GM10266 (cell line): ENCODE data around the gene MCOLN3.

Experiments
- DNase-seq: peaks from one replicate; pipeline ENCODE4 v3.0.0; 2012; ENCODE audit errors: extremely low spot score
- TF ChIP-seq, protein P1 (sequence below): IDR thresholded peaks from 2 replicates; pipeline ENCODE4 v1.5.1; 2012; ENCODE audit warnings: mild to moderate bottlenecking, low read depth; ENCODE audit not compliant: control insufficient read depth, insufficient read depth; ENCODE audit errors: missing control alignments

Gene MCOLN3

DNA sequence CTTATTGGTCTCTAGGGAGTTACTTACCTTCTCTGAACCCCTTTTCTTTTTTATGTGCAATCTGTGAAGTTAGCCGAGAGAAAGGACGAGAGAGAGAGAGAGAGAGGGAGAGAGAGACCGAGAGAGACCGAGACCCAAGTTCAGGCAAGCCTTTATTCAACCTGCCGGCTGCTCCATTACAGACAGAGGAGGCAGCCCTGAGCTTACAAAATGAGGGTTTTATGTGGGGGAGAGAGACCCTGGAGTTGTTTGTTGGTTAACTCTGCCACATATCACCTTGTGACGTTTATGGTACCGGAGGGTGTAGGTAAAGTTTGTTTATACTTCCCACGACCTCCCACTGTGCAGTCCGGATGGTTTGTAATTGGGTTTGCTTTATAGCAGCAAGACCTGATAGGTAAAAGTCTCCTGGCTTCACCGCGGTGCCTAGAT lies 1.5 kb upstream of the MCOLN3 start:
- TF ChIP-seq, protein P1, sequence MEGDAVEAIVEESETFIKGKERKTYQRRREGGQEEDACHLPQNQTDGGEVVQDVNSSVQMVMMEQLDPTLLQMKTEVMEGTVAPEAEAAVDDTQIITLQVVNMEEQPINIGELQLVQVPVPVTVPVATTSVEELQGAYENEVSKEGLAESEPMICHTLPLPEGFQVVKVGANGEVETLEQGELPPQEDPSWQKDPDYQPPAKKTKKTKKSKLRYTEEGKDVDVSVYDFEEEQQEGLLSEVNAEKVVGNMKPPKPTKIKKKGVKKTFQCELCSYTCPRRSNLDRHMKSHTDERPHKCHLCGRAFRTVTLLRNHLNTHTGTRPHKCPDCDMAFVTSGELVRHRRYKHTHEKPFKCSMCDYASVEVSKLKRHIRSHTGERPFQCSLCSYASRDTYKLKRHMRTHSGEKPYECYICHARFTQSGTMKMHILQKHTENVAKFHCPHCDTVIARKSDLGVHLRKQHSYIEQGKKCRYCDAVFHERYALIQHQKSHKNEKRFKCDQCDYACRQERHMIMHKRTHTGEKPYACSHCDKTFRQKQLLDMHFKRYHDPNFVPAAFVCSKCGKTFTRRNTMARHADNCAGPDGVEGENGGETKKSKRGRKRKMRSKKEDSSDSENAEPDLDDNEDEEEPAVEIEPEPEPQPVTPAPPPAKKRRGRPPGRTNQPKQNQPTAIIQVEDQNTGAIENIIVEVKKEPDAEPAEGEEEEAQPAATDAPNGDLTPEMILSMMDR, result no peak
- no peak for DNase-seq

GRCh38 chr1:85047472-85048295 lies 616 bp downstream of the MCOLN3 start:
- TF ChIP-seq, protein P1, result no peak
- DNase-seq, result peak; percentile 53

GRCh38 chr1:85047144-85047471 lies 1.2 kb downstream of the MCOLN3 start:
- no peak for DNase-seq
- TF ChIP-seq, protein P1, result no peak

GRCh38 chr1:85042413-85042812 lies 5.9 kb downstream of the MCOLN3 start:
- TF ChIP-seq, protein P1, result no peak
- DNase-seq, result no peak

DNA sequence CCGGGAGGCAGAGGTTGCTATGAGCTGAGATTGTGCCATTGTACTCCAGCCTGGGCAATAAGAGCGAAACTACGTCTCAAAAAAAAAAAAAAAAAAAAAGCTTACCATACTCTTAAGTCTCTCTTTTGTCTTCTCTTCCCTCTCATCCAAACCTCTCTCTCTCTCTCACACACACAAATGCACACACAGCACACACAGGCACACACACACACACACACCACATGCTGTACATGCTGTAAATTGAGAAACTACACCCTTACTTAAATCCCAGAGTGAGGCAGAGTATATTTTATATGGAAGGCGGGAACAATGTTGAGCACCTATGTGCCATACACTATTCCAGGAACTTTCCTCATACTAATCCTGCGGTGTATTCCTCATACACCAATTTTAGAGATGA lies 6.5 kb downstream of the MCOLN3 start:
- TF ChIP-seq, protein P1, result no peak
- no peak for DNase-seq

DNA sequence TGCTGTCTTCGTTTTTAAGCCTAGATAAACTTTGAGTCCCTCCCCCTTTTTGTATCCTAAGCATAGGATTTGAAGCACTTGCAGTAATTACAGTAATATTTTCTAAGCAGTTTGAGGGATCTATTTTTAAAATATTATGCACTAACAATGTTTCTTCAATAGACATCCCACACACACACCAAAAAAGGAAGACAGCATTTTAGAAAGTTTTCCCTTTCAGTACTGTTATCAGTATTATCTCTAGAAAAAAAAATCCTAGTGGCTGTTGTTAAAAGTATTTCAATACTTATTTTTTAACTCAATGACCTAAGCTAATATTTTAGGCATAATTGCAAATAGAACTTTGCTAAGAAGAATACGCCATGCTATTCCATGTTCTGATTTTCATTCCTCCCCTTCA lies 15.1 kb downstream of the MCOLN3 start:
- DNase-seq, result no peak
- TF ChIP-seq, protein P1, result no peak

DNA sequence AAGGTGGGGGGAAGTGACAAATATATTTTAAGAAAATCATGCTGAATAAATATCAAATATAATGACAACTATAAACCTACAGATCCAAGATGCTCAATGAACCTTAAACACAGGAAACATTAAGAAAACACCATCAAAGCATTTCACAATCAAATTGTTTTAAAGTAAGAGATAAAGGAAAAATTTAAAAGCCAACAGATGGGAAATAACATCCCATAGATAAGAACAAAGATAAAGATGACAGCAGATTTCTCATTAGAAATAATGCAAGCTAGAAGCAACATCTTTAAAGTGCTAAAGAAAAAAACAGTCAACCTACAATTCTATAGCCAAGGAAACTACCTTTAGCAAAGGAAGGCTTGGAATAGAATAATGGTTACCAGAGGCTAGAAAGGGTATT lies 17.8 kb downstream of the MCOLN3 start:
- TF ChIP-seq, protein P1, result no peak
- no peak for DNase-seq
